Measurements from ENCODE around the gene RAPGEF4.

Gene RAPGEF4

GRCh38 chr2:172944022-172944793 lies 208.6 kb downstream of the RAPGEF4 start:
- no peak for DNase-seq

GRCh38 chr2:172944794-172945509 lies 209.3 kb downstream of the RAPGEF4 start:
- no peak for DNase-seq

DNA sequence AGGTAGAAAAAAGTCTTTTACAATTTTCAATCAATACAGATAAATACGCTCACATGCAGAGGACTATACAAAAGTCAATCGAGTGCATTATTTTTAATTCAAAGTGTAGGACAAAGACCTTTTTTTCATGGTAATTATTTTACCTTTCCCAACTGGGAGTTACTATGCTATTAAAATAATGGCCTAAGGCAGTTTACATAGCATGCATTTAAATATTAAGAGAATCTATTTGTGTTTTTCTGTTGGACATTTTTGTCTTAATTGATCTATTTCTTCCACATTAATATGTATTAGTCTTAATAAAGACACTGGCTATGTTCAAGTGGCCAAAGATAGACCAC lies 209.8 kb downstream of the RAPGEF4 start:
- DNase-seq, result no peak

GRCh38 chr2:172947461-172948153 lies 212.0 kb downstream of the RAPGEF4 start:
- DNase-seq, result no peak

DNA sequence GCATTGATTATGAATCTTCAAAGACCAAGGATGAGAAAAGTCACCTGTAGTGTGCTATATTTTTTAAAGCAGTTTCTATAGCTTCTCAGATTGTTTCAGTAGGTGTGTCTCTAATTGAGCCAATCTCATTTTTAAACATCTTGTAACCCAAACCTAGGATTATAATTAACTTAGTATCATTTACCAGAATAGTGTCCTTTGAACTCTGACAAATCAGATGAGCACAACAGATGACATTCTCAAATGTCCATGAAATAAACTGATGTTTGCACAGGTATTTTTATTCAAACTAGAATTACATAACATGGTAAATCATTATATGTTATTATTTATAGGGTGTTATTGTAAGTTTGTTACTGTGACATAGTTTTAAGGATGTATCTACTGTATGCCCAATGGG lies 213.9 kb downstream of the RAPGEF4 start:
- no peak for DNase-seq

DNA sequence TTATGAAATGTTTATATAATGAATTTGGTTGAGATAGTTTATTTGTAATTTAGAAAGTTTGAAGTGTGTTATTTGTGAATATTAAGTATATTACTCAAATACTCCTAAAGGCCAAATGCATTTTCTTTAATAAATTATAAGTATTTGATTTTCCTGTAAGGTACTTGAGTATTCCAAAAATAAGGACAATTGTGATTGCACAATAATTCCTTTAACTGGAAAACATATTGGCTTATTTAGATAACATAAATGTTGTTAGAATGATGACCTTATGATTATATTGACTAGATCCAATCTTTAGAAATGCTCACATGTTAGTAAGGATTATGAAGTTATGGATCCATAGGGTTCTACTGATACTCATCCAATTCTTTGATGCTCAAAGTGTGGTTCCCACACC lies 214.9 kb downstream of the RAPGEF4 start:
- DNase-seq, result no peak

GRCh38 chr2:172951554-172951953 lies 215.9 kb downstream of the RAPGEF4 start:
- no peak for DNase-seq

DNA sequence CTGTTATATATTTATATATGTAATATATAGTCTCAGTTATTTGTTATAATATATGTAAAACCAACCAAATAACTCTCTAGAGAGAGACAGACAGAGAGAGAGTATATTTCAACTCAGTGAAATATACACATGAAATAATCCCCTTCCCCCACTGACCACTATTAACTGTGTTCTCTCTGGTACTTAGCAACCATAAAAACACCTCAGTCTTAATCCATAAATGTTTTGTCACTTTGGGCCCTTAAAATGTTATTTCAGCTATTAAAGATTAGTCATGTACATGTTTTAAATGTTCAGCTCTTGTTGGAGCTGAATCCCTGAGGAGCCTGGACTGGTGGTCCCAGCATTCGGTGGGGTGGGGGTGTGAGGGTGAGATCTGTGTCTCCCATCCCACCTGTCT lies 217.8 kb downstream of the RAPGEF4 start:
- DNase-seq, result no peak

DNA sequence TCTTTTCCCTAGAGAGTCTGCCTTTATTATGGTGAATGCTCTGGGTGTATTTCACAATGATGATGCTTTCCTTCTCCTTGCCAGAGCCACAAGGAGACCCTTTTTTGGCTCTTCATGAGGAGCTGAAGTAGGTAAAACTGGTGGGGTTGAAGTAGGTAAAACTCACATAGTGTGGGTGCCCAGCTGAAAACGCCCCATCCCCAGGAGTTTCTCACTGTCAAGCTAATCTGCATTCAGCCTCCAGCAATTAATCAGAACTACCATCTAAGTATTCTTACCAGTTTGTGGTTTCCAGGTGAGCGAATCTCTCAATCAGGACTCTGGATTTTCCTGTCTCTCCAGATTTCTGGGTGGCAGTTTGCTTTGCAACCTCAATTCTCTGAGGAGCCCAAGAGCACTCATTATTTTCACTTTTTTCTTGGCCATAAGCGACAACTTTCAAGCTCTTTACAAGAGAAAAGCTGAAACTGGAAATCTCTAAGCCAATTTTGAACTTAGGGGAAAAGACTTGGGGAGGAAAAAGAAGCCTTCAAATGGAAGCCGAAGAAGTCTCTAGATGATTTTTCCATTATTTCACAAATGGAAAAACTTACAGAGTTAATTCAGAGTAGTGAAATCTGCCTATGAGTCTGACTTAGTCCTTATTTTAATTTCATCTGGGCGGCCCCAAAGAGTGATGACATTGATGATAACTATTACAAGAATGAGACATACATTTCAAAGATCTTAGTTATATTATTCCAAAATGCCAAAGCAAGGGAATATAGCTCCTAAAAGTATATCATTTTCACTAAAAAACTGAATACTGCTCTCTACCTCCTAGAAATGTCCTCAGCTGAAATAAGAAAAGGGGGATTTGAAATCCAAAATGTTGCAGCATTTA lies 218.6 kb downstream of the RAPGEF4 start:
- no peak for DNase-seq

GRCh38 chr2:172955587-172955986 lies 219.9 kb downstream of the RAPGEF4 start:
- DNase-seq, result no peak

- DNase-seq, result no peak
Measured at GRCh38 chr2:172957734-172958133, 222.1 kb downstream of the RAPGEF4 start.

DNA sequence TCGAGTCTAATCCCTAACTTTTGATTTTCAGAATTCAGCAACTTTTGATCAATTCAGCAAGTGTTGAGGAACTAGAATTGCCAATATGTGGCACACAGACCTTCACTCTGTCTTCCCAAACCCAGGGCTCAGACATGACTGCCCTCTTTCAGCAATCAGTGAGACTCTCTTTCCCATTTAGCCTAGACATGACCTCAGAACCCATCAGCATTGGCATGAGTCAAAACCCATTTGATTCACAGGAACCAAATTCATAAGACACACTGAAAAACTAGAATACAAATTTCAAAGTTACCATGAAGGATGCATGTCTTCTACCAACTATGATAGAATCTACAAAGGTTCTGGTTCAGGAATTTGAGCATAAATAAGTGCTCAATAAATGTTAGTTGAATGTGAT lies 226.4 kb downstream of the RAPGEF4 start:
- no peak for DNase-seq

DNA sequence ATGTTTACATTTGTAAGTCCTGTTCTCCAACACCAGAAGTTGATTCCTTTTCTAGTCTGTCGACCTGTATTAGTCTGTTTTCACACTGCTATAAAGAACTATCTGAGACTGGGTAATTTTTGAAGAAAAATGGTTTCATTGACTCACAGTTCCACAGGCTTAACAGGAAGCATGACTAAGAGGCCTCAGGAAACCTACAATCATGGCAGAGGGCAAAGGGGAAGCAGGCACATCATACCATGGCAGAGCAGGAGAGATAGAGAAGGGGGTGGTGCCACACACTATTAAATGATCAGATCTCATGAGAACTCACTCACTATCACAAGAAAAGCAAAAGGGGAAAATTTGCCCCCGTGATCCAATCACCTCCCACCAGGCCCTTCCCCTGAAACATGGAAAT lies 227.2 kb downstream of the RAPGEF4 start:
- DNase-seq, result no peak

GRCh38 chr2:172964511-172965139 lies 229.0 kb downstream of the RAPGEF4 start:
- DNase-seq, result no peak

- DNase-seq, result no peak
Measured at GRCh38 chr2:172965433-172966212, 230.0 kb downstream of the RAPGEF4 start.

DNA sequence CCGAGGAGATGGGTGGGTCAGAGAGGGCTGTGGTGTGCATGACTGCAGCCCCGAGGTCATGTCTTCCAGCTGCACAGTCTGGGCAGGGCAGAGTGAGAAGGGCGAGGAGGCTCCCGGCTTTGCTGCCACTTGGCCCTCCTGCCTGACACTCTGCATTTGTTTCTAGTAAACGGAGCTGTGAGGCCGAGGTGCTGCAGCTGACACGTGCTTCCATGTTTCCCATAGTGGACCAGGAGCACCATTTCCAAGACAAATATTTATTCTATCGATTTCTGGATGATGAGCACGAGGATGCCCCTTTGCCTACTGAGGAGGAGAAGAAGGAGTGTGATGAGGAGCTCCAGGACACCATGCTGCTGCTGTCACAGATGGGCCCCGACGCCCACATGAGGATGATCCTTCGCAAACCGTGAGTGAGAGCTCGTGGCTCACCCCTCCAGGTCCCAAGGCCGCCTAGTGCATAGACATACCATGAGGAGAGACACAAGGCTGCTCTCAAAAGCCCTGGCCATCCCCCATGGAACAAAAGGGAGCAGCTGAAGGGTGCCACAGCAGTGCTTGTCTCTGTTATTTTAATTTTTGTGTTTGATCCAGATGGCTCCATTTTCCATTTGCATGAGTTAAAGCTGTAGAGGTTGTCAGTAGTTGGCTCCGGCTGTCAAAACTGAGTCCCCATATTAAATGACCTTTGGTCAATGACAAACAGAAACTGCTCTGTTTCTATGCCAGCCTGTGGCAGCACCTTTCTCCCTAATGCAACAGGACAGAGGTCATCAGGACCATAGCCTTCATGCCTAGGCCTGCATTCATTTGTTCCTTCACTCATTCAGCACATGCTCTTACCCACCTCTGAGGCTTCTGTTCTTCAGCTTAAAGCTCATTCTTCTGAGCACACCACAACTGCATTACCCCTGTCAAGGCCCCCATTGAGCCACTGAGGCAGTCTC lies 231.7 kb downstream of the RAPGEF4 start:
- DNase-seq, result no peak

- DNase-seq, result peak; percentile 68
Measured at GRCh38 chr2:172968061-172968469, 232.4 kb downstream of the RAPGEF4 start.

- no peak for DNase-seq
Measured at GRCh38 chr2:172969166-172969565, 233.5 kb downstream of the RAPGEF4 start.

DNA sequence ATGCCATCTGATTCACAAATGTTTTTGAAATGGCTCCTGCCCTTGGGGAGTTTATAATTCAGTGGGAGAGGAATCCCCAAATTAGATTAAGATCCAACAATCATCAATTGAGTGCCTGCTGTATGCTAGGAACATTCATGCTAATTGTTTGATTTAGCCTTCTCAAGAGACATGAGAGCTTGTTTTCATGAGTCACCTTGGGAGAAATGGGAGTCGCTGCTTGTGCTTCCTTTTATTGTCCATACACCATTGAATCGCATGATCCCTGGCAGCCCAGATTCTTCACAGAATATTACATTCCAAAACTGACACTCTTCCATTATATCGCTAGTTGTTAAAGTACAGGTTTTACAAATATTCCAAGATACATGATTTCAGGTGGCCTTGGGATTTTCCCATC lies 234.0 kb downstream of the RAPGEF4 start:
- DNase-seq, result no peak

- no peak for DNase-seq
Measured at GRCh38 chr2:172970660-172971059, 235.0 kb downstream of the RAPGEF4 start.
